Endothelial cell of umbilical vein (primary cell): ENCODE measurements around the gene FANCL. TPM values are rescaled to one million over a fixed set of nuclear protein-coding genes. Genes with fewer than 3 reads are reported as not detected.
"Not testable (repeated sequence)": the region's sequence is repeated elsewhere in the genome, so short reads cannot be mapped to it uniquely, and the experiment has no call there.

Experiments
- BruUV-seq: library from RNA; stranded (reverse); fragments of 400-500 nt; replicated peaks from 2 replicates; lab custom pipeline; 2021; lab: Mats Ljungman, UMichigan
- CTCF ChIA-PET: fragments of 300-600, 350-600 bp; sonication (Branson Sonifier 250); formaldehyde crosslinking; loops from one replicate; lab custom pipeline; 2021; ENCODE audit warnings: antibody characterized with exemption, inconsistent platforms; lab: Charles Lee
- POLR2A ChIA-PET: fragments of 300-600, 350-600 bp; sonication (Branson Sonifier 250); formaldehyde crosslinking; loops from one replicate; lab custom pipeline; 2021; ENCODE audit warnings: antibody characterized with exemption, inconsistent platforms; lab: Charles Lee
- DNase-seq: peaks from one replicate; pipeline ENCODE4 v3.0.0-alpha.2; 2011; ENCODE audit warnings: low read depth, low spot score
- FAIRE-seq: peaks from 2 replicates; lab custom pipeline; 2011; peaks lifted over from hg19 to GRCh38; lab: Jason Lieb, UNC
- H2AFZ ChIP-seq: 2 replicates; pipeline ENCODE4 v1.6.0; 2012; ENCODE audit warnings: low read depth, low read length, control low read depth, inconsistent platforms
- H3K27ac ChIP-seq: 2 replicates; pipeline ENCODE4 v1.5.1; 2011; ENCODE audit warnings: low read depth, mild to moderate bottlenecking, control low read depth, low read length, moderate library complexity; ENCODE audit not compliant: insufficient read depth
- H3K27me3 ChIP-seq, 2 experiments: 2 replicates each; pipeline versions ENCODE4 v1.6.0 to v1.6.1; 2011; ENCODE audit warnings: low read length in 2 of 2, mixed read lengths in 1 of 2; ENCODE audit not compliant: control insufficient read depth in 2 of 2, insufficient read depth in 2 of 2
- H3K36me3 ChIP-seq, 2 experiments: 2 replicates in 1 of 2; 3 replicates in 1 of 2; pipeline ENCODE4 v1.5.1; 2011; ENCODE audit warnings: low read length in 2 of 2, mild to moderate bottlenecking in 1 of 2, moderate library complexity in 1 of 2; ENCODE audit not compliant: control insufficient read depth in 2 of 2, insufficient read depth in 2 of 2; ENCODE audit errors: extremely low read depth in 1 of 2
- H3K4me1 ChIP-seq: 3 replicates; pipeline ENCODE4 v1.5.1; 2011; ENCODE audit warnings: mild to moderate bottlenecking, low read length; ENCODE audit not compliant: control insufficient read depth, insufficient read depth; ENCODE audit errors: extremely low read depth
- H3K4me2 ChIP-seq: 2 replicates; pipeline ENCODE4 v1.6.1; 2011; ENCODE audit warnings: low read length, control low read depth, mixed read lengths; ENCODE audit not compliant: insufficient read depth
- H3K4me3 ChIP-seq, 3 experiments: fragments of 200-600 bp in 1 of 3; sonication (generic), shearing (Covaris generic) in 1 of 3; replicated peaks in 1 of 3; 2 replicates each; pipeline ENCODE4 v1.5.1; 2011 to 2016; ENCODE audit warnings: control low read depth in 3 of 3, low read length in 3 of 3, mild to moderate bottlenecking in 2 of 3, inconsistent platforms in 1 of 3, low read depth in 1 of 3, moderate library complexity in 1 of 3; ENCODE audit not compliant: insufficient read depth in 1 of 3
- H3K79me2 ChIP-seq: 2 replicates; pipeline ENCODE4 v1.6.0; 2012; ENCODE audit warnings: low read length, inconsistent platforms; ENCODE audit not compliant: control insufficient read depth, insufficient read depth
- H3K9ac ChIP-seq: replicated peaks from 2 replicates; pipeline ENCODE3; 2011; ENCODE audit warnings: low read length, control low read depth; ENCODE audit not compliant: insufficient read depth; ENCODE audit errors: extremely low read depth
- H3K9me1 ChIP-seq: replicated peaks from 3 replicates; pipeline ENCODE4 v1.6.0; 2011; ENCODE audit warnings: mild to moderate bottlenecking, low read length; ENCODE audit not compliant: control insufficient read depth, insufficient read depth; ENCODE audit errors: extremely low read depth
- H3K9me3 ChIP-seq: replicated peaks from 2 replicates; pipeline ENCODE4 v1.5.1; 2012; ENCODE audit warnings: low read length, inconsistent platforms; ENCODE audit not compliant: control insufficient read depth, insufficient read depth
- H4K20me1 ChIP-seq: replicated peaks from 2 replicates; pipeline ENCODE3; 2011; ENCODE audit warnings: mild to moderate bottlenecking, low read length; ENCODE audit not compliant: control insufficient read depth, insufficient read depth; ENCODE audit errors: extremely low read depth
- CTCF ChIP-seq, 2 donors: IDR thresholded peaks; 1 replicate in 1 of 2; 2 replicates in 1 of 2; pipeline ENCODE4 v1.5.1; 2011; ENCODE audit warnings: low read length in 2 of 2, mild to moderate bottlenecking in 2 of 2, moderate library complexity in 2 of 2, control low read depth in 1 of 2, inconsistent platforms in 1 of 2, low read depth in 1 of 2; ENCODE audit not compliant: insufficient read depth in 1 of 2; ENCODE audit errors: extremely low read depth in 1 of 2
- EZH2 ChIP-seq: IDR thresholded peaks from 2 replicates; pipeline ENCODE4 v1.6.1; 2012; ENCODE audit warnings: borderline replicate concordance, low read depth, mild to moderate bottlenecking, moderate library complexity, low read length, inconsistent platforms; ENCODE audit not compliant: severe bottlenecking
- FOS ChIP-seq: IDR thresholded peaks from 2 replicates; pipeline ENCODE4 v1.6.1; 2011; ENCODE audit warnings: mild to moderate bottlenecking, low read length, moderate library complexity, borderline replicate concordance; ENCODE audit not compliant: insufficient read depth
- GATA2 ChIP-seq: IDR thresholded peaks from 2 replicates; pipeline ENCODE4 v1.7.0; 2011; ENCODE audit warnings: low read depth, mild to moderate bottlenecking, moderate library complexity, mixed read lengths, low read length; ENCODE audit not compliant: insufficient read length, insufficient read depth
- JUN ChIP-seq: IDR thresholded peaks from 2 replicates; pipeline ENCODE4 v1.6.1; 2011; ENCODE audit warnings: borderline replicate concordance, low read depth; ENCODE audit not compliant: insufficient read length, insufficient read depth
- MAX ChIP-seq: IDR thresholded peaks from 2 replicates; pipeline ENCODE4 v1.6.1; 2011; ENCODE audit not compliant: insufficient read depth, insufficient read length
- MYC ChIP-seq: IDR thresholded peaks from one replicate; pipeline ENCODE4 v1.6.1; 2011; ENCODE audit warnings: mild to moderate bottlenecking, low read depth, low read length
- POLR2A ChIP-seq: IDR thresholded peaks from 2 replicates; pipeline ENCODE4 v1.6.1; 2012; ENCODE audit warnings: low read depth, mild to moderate bottlenecking, control low read depth, low read length
- POLR2AphosphoS5 ChIP-seq: IDR thresholded peaks from 2 replicates; pipeline ENCODE4 v1.6.1; 2012; ENCODE audit warnings: low read depth, mild to moderate bottlenecking, control low read depth, low read length, moderate library complexity; ENCODE audit not compliant: insufficient read depth
- dilution Hi-C: fragments of 300-500 bp; cut with MboI; formaldehyde crosslinking; loops from one replicate; pipeline ENCODE4 v1.15.0; 2019; ENCODE audit warnings: low sequenced_read_pairs; ENCODE audit not compliant: extremely low pct_ligation_motif_present
- intact Hi-C: fragments of 100-400 bp; cut with micrococcal nuclease; formaldehyde crosslinking; loops from one replicate; pipeline ENCODE4 v1.10.0; 2022
- polyA plus RNA-seq, 4 experiments: library from polyadenylated mRNA; depleted of rRNA in 3 of 4; stranded (reverse) in 3 of 4; unstranded in 1 of 4; fragments of >200 nt; gene quantifications; 2 replicates each; pipeline versions ENCODE4 v1.2.1 to v1.2.3, GENCODE V29; 2011 to 2012; ENCODE audit warnings: missing spikeins in 1 of 4
- total RNA-seq: library from RNA; stranded (reverse); gene quantifications from 2 replicates; pipeline ENCODE4 v1.2.3, GENCODE V29; 2021

FANCL gene
- total and polyA plus RNA-seq, 2 donors (not counting 3 experiments of a cell fraction or from before 2014, with no cell fraction given) = 10.3 to 15.8 TPM

- H3K4me2 ChIP-seq = no peak overlapping the region
- H3K27ac ChIP-seq = no peak overlapping the region
- DNase-seq = no peak
- BruUV-seq = no TSS peak
- no peaks in the 10 kb centered on the region for H3K9me1 ChIP-seq
- H4K20me1 ChIP-seq = no peaks in the 10 kb centered on the region
- TF ChIP-seq MAX = no peak
- TF ChIP-seq FOS = no peak
- no peak for TF ChIP-seq MYC
- H3K36me3 ChIP-seq = no peaks in the 10 kb centered on the region
- H3K9me3 ChIP-seq = no peaks in the 10 kb centered on the region
- intact Hi-C loops (no loop called here), dilution Hi-C loops (no loop called here)
- CTCF ChIA-PET = no interaction called here
- no peak overlapping the region for H2AFZ ChIP-seq
- no peak for FAIRE-seq
- H3K4me1 ChIP-seq = no peaks in the 10 kb centered on the region
- H3K79me2 ChIP-seq = no peaks in the 10 kb centered on the region
- peaks cover 0 to 4% of the 10 kb centered on the region in 2 experiments for H3K27me3 ChIP-seq
- POLR2A ChIA-PET = no interaction called here
- no peak overlapping the region for H3K4me3 ChIP-seq
- no peak overlapping the region for H3K9ac ChIP-seq
Measured at GRCh38 chr2:58289029-58289428, 47.9 kb upstream of the FANCL start.

GRCh38 chr2:58283931-58284330 is 42.8 kb upstream of the FANCL start:
- Histone ChIP-seq H3K36me3 (no peaks in the 10 kb centered on the region), H3K9ac (no peak overlapping the region), H3K27me3 (peaks cover 0 to 5% of the 10 kb centered on the region in 2 experiments), H3K27ac (no peak overlapping the region), H3K4me3 (no peak overlapping the region), H4K20me1 (no peaks in the 10 kb centered on the region), H3K79me2 (no peaks in the 10 kb centered on the region), H3K9me3 (no peaks in the 10 kb centered on the region), H3K9me1 (no peaks in the 10 kb centered on the region), H3K4me2 (no peak overlapping the region), H3K4me1 (no peaks in the 10 kb centered on the region), H2AFZ (no peak overlapping the region)
- POLR2A ChIA-PET = no interaction called here
- FAIRE-seq = no peak
- intact Hi-C loops = no loop called here
- no peak for DNase-seq
- TF ChIP-seq JUN = no peak
- no peak for TF ChIP-seq POLR2AphosphoS5
- no peak for TF ChIP-seq POLR2A
- no peak for TF ChIP-seq GATA2
- TF ChIP-seq MAX = no peak
- TF ChIP-seq MYC = no peak
- TF ChIP-seq CTCF (IDR thresholded peaks at IDR 0.05; ENCODE audit: extremely low read depth in 1 of 2, insufficient read depth in 1 of 2, low read depth in 1 of 2, low read length in 2 of 2) = no peak
- TF ChIP-seq FOS = no peak
- no peak for TF ChIP-seq EZH2
- dilution Hi-C loops = no loop called here
- BruUV-seq = no TSS peak
- CTCF ChIA-PET = no interaction called here

GRCh38 chr2:58275144-58275543 is 34.0 kb upstream of the FANCL start:
- H3K4me3 ChIP-seq, H3K9me3 ChIP-seq, H3K4me1 ChIP-seq, H2AFZ ChIP-seq, H4K20me1 ChIP-seq, dilution Hi-C loops, intact Hi-C loops, POLR2A ChIA-PET, FAIRE-seq, H3K36me3 ChIP-seq, BruUV-seq, H3K9me1 ChIP-seq, H3K4me2 ChIP-seq, H3K27ac ChIP-seq, H3K9ac ChIP-seq, H3K27me3 ChIP-seq, DNase-seq, H3K79me2 ChIP-seq: not testable (repeated sequence)
- CTCF ChIA-PET = interaction anchor here (1.5 kb wide), 1 partner anchor 8 kb away, joined by 3 read pairs; no protein-coding TSS in a partner anchor
